CD4-positive, alpha-beta T cell treated with Interleukin-15 for 4 hours (primary cell): ENCODE results near the gene CTTNBP2.
"Not testable (repeated sequence)": the region's sequence is repeated elsewhere in the genome, so short reads cannot be mapped to it uniquely, and the experiment has no call there.

Experiments used
- DNase-seq: peaks from one replicate; pipeline ENCODE4 v3.0.0-alpha.2; 2020; ENCODE audit warnings: low spot score

The CTTNBP2 gene

DNA sequence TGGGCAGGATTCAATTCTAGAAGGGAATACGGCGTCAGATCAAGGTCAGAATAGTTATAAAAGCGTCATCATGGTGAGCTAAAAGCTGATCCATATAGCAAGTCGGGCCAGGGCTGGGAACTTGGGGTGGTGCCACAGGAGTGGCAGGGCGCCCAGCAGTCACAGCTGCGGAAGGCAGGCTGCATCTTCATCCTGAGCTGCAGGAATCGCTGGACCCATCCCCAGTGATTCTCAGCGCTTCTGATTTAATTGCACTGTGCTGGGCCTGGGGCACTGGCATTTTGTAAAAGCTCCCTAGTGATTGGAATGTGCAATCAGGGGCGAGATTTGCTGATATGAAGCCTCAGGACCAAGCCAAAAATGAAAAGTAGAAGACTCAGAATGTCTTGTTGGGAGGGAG lies 135.3 kb downstream of the CTTNBP2 start:
- DNase-seq, result no peak

DNA sequence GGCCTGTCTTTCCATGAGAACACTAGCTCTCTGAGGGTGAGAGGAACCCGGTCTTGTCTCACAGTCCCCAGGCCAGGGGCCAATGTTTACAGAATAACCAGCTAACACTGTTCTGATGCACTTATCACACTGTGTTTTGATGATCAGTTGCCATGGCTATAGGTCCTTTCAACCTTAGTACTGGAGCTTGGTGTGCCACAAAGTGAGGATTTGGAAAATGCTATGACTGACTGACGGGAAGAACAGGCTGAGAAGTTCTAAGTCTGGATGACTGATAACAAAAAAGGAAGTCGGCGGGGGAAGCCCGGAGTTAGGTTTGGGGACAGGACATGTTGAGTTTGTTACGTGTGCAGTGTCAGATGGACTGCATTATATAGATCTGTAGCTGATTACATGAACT lies 141.8 kb downstream of the CTTNBP2 start:
- DNase-seq, result no peak

DNA sequence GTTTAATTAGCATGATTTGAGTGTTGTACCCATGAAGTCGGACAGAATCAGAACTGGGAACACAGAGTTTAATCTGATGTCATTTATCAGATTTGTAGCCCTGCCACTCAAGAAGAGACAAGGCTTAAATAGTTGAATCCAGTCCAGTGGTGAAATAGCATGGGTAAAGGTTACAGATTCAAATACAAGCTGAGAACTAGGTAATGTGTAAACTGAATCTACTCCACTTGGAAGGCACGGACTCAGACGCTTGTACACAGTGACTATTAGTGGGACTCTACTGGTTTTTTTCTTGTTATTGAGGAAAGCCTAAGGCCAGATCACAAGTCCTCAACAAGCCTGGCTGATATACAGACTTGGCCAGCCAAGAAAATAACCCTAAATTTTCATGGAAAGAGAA lies 142.9 kb downstream of the CTTNBP2 start:
- DNase-seq, result no peak

DNA sequence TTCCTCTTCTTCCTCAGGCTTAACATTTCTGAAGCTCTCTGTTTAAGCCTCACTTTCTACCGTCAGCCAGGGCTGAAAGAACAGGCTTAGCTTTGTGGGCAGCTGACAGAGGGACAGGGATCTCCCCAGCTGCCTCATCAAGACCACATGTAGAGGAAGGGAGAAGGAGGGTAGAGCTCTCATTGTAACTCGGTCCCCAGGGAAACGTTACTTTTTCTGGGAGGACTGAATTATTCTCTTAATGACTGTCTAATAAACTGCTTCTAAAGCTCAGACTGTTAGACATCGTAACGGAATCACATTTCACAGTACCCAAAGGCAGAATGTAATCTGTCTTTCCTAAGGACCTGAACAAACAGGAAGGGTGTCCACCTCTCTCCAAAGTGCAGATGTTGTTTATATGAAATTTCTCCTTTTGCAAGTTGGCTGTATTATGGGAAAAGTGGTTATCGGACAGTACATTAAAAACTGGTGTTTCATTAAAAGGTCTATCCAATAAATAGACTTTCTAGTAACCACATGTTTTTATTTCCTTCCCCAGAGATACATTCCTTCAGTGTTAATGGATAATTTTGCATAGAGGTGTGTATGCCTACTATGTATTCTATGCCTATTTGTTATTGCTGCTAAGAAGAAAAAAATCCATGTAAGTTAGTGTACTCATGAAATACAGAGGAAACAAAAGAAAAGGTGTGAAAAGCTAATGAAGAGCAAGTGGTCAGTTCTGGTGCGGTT lies 144.2 kb downstream of the CTTNBP2 start:
- no peak for DNase-seq

DNA sequence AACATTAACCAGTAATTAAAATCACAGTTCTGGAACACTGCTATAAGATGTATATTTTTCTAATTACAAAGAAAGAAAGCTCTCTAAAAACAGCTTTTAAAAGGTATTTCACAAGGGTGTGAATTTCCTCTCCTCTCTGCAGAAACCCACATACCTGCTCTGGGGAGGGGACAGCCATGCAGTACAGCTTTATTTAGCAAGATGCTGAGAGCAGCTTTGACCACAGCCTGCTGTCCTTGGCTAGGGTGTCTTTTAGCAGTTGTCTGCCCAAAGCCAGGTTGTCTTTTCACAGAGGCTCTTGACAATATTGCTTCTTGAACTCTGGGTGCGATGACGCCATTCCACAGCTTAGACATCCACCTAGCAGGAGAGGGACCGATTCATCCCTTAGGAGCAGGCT lies 148.3 kb downstream of the CTTNBP2 start:
- DNase-seq, result no peak

DNA sequence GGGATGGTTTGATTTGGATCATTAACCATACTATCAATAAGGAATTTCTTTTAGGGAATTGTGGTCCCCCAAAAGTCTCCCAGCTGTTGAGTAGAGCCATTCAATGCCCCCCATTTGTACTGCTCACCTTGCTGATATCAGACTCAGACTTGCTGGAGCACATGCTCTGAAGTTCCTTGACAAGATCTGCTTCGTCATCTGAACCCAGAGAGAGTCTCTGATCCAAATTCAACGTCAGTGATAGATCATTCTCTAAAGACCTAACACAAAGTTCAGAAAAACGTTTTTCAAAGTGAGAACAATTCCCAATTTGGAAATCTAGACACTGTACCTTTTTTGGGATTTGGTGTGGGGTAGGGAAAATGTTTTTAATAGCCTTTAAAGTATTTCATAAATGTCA lies 153.9 kb downstream of the CTTNBP2 start:
- DNase-seq, result no peak

DNA sequence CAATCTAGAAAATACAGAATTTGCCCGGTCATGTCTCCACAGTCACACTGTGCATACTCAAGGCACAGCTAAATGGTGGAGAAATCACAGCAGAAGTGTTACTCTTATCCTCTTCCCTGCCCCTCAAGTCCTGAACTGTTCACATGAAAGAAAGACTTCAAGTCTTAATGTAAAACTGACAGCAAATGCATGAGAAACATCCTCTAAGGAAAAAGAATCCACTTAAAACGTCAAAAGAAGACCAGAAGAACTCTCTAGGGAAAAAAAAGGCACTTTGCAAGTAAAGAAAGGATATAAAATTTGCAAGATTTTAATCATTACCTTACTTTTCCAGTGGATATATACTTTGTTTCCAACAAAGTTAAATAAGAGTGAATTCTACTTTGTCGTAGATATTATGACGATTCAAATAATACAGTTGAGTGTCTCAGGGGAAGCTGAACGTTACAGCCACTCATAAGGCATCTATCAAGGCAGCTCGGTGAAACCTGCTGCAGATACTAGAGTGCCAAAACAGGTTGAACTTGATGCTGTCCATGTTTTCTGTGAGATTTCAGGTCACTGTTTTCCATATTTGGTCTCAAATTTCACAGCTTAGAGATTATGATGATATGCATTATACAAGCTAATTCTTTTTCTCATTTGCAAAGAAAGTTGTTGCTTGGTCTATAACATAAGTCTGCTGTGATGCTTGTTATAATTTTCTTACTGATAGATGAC lies 155.0 kb downstream of the CTTNBP2 start:
- DNase-seq, result no peak

DNA sequence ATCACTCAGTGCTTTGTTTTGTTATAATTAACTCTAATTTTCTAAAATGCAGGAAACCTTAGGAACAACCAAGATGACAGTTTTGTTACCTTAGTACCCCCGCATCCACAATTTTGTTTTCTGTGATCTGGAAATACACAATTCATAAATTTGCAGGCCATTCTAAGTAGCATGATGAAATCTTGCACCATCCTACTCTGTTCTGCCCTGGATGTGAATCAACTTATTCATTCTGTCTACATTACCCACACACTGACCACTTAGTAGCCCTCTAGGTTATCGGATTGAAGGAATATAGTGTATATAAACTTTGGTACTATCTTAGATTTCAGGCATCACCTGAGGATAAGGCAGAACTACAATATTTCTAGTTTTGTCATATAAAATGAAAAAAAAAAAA lies 155.9 kb downstream of the CTTNBP2 start:
- DNase-seq, result no peak

DNA sequence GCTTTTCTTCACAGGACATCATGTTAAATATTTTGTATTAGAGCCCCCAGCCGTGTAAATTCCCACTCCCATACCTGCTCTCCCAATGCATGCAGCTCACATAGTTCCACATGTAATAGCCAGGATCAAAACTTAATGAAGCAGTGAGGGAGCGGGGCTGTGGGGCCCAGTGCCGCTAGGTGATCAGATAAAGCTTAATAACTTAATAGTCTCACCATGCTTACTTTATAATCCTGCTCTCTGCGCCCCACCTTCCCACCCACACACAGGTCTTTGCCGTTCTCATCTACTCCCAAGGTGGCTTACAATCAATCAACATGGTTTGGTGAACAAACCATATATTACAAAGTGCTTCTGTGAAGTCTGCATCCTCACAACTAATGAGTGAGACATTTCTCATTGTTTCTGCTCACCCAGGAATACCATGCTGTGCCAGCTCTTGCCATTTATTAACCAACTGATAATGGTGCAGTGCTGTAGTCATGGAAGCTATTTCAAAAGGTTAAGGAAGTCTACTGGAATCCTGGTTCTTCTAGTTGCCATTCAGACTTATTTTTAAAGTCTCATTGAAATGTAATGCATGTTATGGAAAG lies 156.4 kb downstream of the CTTNBP2 start:
- DNase-seq, result no peak

DNA sequence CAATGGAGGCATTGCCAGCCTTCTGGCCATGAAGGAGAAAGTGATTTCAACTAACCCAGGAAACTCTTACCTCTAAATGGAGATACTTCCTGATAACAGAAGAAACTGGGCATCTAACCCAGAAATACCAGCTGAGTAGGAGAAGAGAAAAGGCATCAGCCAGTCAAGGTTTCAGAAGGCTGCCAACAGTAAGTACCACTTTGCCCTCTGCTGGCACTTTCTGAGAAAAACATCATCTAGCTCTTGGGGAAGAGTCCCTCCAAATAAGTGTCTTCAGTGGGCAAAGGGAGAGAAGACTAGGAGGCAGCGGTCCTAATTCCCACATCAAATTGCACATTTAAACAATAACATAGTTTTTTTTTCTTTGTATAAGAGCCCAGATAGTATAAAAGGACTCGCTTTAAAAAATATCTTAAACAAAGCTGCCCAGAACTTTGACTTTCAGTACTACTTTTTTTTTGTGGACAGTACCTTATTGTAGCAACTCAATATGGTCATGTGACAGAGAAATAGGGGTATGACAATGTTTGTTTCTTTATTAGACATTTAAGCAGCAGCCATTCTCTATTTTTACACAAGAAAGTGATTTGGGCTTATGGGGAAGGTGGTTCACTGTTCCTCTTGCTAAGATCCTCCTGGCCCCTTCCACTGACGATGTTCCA lies 157.3 kb downstream of the CTTNBP2 start:
- DNase-seq, result no peak

DNA sequence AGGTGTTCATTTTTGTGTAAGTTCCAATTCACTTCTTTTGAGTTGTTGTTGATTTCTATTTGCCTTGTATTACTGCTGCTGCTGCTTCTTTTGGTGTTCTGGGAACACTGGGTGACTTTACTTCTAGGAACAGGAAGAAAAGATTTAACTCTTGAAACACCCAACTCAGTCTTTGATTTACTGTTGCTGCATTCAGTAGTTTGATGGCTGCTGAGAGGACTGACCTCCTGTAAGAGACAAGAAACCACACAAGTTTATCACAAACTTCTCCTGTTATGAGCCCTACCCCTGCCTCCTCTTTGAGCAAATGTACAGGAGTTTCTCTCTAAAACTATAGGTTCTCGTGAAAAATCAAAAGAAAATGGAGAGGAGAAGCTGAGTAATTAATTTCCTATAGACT lies 161.7 kb downstream of the CTTNBP2 start:
- no peak for DNase-seq

DNA sequence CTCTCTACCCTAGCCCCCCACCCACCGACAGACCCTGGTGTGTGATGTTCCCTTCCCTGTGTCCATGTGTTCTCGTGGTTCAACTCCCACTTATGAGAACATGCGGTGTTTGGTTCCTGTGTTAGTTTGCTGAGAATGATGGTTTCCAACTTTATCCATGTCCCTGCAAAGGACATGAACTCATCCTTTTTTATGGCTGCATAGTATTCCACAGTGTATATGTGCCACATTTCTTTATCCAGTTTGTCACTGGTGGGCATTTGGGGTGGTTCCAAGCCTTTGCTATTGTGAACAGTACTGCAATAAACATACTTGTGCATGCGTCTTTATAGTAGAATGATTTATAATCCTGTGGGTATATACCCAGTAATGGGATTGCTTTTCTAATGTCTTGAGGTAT lies 165.1 kb downstream of the CTTNBP2 start:
- DNase-seq, result not testable (repeated sequence)

DNA sequence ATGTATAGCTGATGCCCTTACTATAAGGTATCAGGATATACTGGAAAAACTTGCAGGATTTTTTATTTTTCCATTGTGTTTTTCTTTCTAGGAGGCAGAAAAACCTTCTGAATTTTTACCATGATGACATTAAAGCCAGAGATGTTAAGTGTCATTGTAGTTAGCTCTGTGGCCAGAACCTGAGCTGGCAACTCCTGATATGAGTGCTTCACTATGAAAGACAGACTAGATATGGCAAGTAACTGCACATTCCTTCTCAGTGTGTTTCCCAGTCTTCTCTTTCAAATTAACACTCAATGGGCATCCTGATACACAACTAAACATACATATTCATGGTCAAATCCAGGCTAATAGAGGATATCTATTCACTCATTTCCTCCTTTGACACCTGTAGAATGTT lies 166.2 kb downstream of the CTTNBP2 start:
- DNase-seq, result no peak

DNA sequence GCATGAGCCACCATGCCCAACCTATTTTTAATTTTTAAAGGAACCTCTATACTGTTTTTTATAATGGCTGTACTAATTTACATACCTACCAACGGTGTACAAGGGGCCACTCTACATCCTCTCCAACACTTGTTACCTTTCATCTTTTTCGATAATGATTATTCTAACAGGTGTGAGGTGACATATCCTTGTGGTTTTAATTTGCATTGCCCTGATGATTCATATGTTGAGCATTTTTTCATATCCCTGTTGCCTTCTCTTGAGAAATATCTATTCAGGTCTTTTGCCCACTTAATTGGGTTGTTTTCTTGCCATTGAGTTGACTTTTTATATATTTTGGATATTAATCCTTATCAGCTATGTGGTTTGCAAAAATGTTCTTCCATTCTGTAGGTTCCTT lies 167.0 kb downstream of the CTTNBP2 start:
- no peak for DNase-seq

DNA sequence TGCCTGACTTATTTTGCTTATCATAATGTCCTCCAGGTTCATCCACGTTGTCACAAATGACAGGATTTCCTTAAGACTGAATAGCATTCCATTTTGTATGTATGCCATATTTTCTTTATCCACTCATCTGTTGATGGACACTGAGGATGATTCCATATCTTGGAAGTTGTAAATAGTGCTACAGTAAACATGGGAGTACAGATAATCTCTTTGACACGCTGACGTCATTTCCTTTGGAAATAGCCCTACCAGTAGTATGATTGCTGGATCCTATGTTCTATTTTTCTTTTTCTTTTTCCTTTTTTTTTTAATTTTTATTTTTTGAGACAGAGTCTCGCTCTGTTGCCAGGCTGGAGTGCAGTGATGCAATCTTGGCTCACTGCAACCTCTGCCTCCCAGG lies 167.6 kb downstream of the CTTNBP2 start:
- no peak for DNase-seq

DNA sequence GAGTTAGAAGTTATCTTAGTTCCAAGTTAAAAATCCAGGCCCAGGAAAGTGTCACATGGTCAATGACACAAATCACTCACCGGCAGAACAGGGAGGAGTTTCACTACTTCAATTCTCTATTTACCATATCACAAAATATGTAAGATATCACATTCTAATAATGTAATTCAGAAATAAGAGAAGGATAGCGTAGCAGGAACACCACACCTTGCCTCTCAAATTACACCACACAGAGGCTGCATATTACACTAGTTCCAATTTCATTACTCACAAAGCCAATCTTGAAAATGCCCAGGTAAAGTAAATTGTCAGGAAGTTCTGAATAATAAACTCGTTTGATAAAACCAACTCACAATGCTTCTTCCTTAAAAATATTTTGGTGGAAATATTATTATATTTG lies 169.2 kb downstream of the CTTNBP2 start:
- DNase-seq, result no peak

DNA sequence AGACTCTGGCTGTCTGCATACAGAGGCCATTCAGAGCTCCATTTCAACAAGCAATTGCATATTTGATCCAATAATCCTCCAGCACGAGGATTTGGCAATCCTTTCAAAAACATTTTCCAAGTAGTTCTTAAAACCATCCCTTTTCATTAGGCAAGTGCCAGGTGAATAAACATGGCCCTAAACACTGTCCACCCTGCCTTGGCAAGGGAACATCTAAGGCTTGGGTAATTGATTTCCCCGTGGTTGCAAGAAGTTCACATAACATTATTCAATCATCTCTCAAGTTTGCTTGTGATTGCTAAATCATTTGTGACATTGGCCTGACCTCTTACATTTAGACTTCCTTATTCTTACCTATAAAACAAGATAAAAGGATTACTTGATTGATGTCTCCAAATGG lies 175.2 kb downstream of the CTTNBP2 start:
- no peak for DNase-seq

DNA sequence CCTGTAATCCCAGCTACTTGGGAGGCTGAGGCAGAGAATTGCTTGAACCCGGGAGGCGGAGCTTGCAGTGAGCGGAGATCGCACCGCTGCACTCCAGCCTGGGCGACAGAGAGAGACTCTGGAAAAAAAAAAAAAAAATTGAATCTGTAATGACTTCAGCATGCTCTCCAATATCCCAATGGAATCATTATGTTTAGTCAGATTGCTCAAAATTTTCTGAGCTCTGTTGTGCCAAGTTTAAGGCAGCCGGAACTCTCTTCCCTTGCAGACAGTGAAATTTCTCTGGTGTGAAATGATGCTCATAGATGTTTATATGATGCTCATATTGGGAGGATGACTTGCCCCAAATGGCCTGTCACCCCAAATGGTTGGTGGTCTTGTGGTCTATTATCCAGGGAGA lies 180.9 kb downstream of the CTTNBP2 start:
- no peak for DNase-seq

DNA sequence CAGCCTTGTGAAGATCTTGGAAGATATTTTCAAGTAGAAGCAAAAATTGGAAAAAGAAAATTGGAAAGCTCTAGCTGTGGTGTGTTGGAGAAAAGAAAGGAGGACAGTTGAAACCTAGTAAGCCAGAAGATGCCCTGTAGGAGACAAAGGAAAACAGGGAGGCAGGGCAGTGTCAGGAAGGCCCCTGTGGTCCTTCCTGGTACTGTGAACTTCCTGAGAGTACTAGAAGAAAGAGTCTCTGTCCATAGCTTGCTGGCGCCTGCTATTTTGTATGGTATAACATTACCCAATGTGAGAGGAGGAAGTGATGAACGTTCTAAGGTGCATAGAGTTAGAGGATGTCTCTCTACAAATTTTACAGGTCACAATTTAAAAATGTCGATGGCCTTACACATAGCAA lies 183.1 kb downstream of the CTTNBP2 start:
- no peak for DNase-seq

DNA sequence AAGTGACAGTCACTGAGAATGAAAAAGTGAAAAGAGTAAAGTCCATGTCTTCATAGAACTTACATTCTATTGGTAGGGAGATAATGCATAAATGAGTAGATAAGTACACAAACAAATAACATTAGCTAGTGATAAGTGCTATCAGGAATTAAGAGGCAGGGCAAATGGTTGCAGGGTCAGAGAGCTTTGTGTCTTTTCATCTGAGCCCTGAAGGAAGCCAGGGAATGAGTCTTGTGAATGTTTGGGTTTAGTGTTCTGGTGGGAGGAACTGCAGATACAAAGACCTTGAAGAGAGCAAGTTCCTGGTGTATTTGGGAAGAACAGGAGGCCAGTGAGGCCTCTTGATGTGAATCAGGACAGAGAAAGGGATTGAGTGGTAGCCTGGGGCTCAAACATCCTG lies 183.8 kb downstream of the CTTNBP2 start:
- no peak for DNase-seq

DNA sequence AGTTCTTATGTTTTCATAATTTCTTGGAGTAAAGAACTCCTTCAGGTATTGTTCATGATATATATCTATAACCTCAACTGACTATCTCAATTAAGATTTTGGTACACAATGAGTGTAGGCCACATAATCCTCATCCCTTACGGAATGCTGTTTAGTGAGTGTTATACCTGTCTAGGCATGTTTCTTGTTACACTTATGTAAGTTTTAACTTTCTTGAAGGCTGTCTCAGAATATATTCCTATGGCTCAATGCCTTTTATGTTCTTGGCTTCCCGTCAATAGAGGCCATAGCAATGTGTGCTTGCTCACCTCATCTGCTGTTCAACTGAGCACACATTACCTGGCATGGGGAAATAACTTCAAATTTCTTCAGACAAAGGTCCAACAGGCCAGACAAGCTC lies 185.1 kb downstream of the CTTNBP2 start:
- no peak for DNase-seq

DNA sequence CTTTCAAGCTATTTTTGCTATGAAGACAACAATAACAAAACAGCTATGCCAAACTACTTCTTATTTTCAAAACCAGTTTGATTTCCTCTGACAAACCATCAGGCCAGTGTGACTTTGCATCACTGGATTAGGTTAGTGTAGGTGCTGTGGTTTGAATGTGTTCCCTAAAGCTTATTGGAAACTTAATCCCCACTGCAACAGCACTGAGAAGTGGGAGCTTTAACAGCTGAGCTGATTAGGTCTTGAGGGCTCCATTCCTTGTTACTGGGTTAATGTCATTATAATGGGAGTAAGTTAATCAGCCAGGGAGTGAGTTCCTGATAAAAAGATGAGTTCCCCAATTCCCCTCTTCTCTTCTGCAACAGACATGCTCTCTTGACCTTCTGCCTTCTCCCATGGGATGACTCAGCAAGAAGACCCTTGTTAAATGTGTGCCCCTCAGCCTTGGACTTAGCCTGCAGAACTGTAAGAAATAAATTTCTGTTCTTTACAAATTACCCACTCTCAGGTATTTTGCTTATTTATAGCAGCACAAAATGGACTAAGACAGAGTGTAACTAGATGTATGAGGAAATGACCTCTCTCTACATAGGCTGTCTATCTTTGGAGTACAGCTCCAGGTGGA lies 186.8 kb downstream of the CTTNBP2 start:
- no peak for DNase-seq

DNA sequence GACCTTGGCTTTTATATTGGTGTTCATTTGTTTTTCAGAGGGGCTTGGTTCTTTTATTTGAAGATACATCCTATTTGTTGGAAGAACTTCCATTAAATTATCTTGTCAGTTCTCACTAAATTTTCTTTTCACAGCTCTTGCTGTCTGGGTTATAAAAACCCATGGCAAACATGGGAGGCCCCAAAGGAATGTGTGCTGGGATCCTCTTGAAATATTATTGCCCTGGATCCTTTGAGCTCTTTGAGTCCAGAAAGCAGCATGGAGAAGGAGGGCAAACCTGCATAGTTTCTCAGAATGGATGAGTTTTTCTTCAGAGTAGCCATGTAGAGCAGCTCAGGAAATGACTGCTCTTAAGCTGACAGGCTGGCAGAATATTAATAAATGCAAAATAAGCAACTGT lies 187.4 kb downstream of the CTTNBP2 start:
- DNase-seq, result no peak
